Measurements from ENCODE around the gene ANKRD42. TPM values are rescaled to one million over a fixed set of nuclear protein-coding genes. Genes with fewer than 3 reads are reported as not detected.

ANKRD42 gene
- total and polyA plus RNA-seq, 2 experiments from 2014 or later = 5.3 to 5.7 TPM

DNA sequence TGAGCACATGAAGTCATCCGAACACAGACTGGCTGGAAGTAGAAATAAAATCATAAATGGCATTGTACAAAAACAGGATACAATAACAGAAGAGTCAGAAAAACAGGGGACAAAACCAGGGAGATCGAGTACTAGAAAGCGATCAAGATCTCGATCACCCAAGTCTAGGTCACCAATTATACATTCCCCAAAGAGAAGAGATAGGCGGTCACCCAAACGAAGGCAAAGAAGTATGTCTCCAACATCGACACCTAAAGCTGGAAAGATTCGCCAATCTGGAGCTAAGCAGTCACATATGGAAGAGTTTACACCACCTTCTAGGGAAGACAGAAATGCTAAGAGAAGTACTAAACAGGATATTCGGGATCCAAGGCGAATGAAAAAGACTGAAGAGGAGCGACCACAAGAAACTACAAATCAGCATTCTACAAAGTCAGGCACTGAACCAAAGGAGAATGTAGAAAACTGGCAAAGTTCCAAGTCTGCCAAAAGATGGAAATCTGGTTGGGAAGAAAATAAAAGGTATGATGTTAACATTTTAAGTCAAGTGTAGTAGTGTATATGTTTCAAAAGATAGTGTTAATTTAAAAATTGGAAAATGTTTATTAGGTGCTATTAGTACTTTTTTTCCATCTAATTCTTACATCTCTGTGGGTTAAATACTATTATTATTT is 27.2 kb upstream of the ANKRD42 start:
- Histone ChIP-seq H3K4me3 (no peak overlapping the region), H3K27me3 (ENCODE audit: insufficient read depth) (no peaks in the 10 kb centered on the region), H3F3A (replicated peaks; ENCODE audit: low read depth) (no peaks in the 10 kb centered on the region), H3K4me2 (no peak overlapping the region), H2AFZ (no peak overlapping the region), H3K36me3 (ENCODE audit: insufficient read depth) (peaks cover 52% of the 10 kb centered on the region; the same call in 1 of the 2 replicates), H3K27ac (ENCODE audit: low read depth) (no peak overlapping the region), H4K20me1 (replicated peaks; ENCODE audit: insufficient read depth) (peaks cover 29% of the 10 kb centered on the region), H3K79me2 (replicated peaks; ENCODE audit: insufficient read depth) (peaks cover 100% of the 10 kb centered on the region), H3K4me1 (ENCODE audit: insufficient read depth) (no peaks in the 10 kb centered on the region), H3K9me2 (ENCODE audit: insufficient read depth) (no peaks in the 10 kb centered on the region)
- Mint-ChIP-seq H3K4me3 (no peak overlapping the region), H3K27me3 (ENCODE audit: insufficient read depth, low read depth, poor library complexity) (peaks cover 2% of the 10 kb centered on the region), H3K9me3 (no peaks in the 10 kb centered on the region), H3K36me3 (ENCODE audit: low read depth) (peaks cover 80% of the 10 kb centered on the region), H3K27ac (no peak overlapping the region; the same call in 1 of the 2 replicates), H3K4me1 (peaks cover 15% of the 10 kb centered on the region; the same call in 2 of the 3 replicates)
- no peak for DNase-seq (ENCODE audit: low spot score)
- no peak for TF ChIP-seq NANOG (IDR thresholded peaks at IDR 0.05; ENCODE audit: borderline replicate concordance)
- no peak for TF ChIP-seq ZNF114 (CRISPR knock-in tag; IDR thresholded peaks at IDR 0.05)
- TF ChIP-seq EZH2phosphoT487 (IDR thresholded peaks at IDR 0.05; ENCODE audit: unreplicated experiment) = no peak
- TF ChIP-seq POLR2AphosphoS5 (IDR thresholded peaks at IDR 0.05; ENCODE audit: low read depth) = no peak
- no peak for TF ChIP-seq STAT1 (IDR thresholded peaks at IDR 0.05; ENCODE audit: unreplicated experiment)
- TF ChIP-seq, protein P1, sequence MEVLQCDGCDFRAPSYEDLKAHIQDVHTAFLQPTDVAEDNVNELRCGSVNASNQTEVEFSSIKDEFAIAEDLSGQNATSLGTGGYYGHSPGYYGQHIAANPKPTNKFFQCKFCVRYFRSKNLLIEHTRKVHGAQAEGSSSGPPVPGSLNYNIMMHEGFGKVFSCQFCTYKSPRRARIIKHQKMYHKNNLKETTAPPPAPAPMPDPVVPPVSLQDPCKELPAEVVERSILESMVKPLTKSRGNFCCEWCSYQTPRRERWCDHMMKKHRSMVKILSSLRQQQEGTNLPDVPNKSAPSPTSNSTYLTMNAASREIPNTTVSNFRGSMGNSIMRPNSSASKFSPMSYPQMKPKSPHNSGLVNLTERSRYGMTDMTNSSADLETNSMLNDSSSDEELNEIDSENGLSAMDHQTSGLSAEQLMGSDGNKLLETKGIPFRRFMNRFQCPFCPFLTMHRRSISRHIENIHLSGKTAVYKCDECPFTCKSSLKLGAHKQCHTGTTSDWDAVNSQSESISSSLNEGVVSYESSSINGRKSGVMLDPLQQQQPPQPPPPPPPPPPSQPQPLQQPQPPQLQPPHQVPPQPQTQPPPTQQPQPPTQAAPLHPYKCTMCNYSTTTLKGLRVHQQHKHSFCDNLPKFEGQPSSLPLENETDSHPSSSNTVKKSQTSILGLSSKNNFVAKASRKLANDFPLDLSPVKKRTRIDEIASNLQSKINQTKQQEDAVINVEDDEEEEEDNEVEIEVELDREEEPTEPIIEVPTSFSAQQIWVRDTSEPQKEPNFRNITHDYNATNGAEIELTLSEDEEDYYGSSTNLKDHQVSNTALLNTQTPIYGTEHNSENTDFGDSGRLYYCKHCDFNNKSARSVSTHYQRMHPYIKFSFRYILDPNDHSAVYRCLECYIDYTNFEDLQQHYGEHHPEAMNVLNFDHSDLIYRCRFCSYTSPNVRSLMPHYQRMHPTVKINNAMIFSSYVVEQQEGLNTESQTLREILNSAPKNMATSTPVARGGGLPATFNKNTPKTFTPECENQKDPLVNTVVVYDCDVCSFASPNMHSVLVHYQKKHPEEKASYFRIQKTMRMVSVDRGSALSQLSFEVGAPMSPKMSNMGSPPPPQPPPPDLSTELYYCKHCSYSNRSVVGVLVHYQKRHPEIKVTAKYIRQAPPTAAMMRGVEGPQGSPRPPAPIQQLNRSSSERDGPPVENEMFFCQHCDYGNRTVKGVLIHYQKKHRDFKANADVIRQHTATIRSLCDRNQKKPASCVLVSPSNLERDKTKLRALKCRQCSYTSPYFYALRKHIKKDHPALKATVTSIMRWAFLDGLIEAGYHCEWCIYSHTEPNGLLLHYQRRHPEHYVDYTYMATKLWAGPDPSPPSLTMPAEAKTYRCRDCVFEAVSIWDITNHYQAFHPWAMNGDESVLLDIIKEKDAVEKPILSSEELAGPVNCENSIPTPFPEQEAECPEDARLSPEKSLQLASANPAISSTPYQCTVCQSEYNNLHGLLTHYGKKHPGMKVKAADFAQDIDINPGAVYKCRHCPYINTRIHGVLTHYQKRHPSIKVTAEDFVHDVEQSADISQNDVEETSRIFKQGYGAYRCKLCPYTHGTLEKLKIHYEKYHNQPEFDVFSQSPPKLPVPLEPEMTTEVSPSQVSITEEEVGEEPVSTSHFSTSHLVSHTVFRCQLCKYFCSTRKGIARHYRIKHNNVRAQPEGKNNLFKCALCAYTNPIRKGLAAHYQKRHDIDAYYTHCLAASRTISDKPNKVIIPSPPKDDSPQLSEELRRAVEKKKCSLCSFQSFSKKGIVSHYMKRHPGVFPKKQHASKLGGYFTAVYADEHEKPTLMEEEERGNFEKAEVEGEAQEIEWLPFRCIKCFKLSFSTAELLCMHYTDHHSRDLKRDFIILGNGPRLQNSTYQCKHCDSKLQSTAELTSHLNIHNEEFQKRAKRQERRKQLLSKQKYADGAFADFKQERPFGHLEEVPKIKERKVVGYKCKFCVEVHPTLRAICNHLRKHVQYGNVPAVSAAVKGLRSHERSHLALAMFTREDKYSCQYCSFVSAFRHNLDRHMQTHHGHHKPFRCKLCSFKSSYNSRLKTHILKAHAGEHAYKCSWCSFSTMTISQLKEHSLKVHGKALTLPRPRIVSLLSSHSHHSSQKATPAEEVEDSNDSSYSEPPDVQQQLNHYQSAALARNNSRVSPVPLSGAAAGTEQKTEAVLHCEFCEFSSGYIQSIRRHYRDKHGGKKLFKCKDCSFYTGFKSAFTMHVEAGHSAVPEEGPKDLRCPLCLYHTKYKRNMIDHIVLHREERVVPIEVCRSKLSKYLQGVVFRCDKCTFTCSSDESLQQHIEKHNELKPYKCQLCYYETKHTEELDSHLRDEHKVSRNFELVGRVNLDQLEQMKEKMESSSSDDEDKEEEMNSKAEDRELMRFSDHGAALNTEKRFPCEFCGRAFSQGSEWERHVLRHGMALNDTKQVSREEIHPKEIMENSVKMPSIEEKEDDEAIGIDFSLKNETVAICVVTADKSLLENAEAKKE (CRISPR knock-in tag; IDR thresholded peaks at IDR 0.05) = no peak
- no peak for TF ChIP-seq CREB1 (CRISPR knock-in tag; IDR thresholded peaks at IDR 0.05; ENCODE audit: low read depth)
- TF ChIP-seq, protein P2, sequence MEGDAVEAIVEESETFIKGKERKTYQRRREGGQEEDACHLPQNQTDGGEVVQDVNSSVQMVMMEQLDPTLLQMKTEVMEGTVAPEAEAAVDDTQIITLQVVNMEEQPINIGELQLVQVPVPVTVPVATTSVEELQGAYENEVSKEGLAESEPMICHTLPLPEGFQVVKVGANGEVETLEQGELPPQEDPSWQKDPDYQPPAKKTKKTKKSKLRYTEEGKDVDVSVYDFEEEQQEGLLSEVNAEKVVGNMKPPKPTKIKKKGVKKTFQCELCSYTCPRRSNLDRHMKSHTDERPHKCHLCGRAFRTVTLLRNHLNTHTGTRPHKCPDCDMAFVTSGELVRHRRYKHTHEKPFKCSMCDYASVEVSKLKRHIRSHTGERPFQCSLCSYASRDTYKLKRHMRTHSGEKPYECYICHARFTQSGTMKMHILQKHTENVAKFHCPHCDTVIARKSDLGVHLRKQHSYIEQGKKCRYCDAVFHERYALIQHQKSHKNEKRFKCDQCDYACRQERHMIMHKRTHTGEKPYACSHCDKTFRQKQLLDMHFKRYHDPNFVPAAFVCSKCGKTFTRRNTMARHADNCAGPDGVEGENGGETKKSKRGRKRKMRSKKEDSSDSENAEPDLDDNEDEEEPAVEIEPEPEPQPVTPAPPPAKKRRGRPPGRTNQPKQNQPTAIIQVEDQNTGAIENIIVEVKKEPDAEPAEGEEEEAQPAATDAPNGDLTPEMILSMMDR (conservative IDR thresholded peaks at IDR 0.05; ENCODE audit: low read depth in 2 of 2) = no peak
- no peak for TF ChIP-seq EZH2 (IDR thresholded peaks at IDR 0.05; ENCODE audit: low read depth, unreplicated experiment)
- no peak for TF ChIP-seq ZNF331 (CRISPR knock-in tag; IDR thresholded peaks at IDR 0.05; ENCODE audit: low read depth)
- TF ChIP-seq, protein P3, sequence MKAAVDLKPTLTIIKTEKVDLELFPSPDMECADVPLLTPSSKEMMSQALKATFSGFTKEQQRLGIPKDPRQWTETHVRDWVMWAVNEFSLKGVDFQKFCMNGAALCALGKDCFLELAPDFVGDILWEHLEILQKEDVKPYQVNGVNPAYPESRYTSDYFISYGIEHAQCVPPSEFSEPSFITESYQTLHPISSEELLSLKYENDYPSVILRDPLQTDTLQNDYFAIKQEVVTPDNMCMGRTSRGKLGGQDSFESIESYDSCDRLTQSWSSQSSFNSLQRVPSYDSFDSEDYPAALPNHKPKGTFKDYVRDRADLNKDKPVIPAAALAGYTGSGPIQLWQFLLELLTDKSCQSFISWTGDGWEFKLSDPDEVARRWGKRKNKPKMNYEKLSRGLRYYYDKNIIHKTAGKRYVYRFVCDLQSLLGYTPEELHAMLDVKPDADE (IDR thresholded peaks at IDR 0.05) = no peak
- TF ChIP-seq, protein P4, sequence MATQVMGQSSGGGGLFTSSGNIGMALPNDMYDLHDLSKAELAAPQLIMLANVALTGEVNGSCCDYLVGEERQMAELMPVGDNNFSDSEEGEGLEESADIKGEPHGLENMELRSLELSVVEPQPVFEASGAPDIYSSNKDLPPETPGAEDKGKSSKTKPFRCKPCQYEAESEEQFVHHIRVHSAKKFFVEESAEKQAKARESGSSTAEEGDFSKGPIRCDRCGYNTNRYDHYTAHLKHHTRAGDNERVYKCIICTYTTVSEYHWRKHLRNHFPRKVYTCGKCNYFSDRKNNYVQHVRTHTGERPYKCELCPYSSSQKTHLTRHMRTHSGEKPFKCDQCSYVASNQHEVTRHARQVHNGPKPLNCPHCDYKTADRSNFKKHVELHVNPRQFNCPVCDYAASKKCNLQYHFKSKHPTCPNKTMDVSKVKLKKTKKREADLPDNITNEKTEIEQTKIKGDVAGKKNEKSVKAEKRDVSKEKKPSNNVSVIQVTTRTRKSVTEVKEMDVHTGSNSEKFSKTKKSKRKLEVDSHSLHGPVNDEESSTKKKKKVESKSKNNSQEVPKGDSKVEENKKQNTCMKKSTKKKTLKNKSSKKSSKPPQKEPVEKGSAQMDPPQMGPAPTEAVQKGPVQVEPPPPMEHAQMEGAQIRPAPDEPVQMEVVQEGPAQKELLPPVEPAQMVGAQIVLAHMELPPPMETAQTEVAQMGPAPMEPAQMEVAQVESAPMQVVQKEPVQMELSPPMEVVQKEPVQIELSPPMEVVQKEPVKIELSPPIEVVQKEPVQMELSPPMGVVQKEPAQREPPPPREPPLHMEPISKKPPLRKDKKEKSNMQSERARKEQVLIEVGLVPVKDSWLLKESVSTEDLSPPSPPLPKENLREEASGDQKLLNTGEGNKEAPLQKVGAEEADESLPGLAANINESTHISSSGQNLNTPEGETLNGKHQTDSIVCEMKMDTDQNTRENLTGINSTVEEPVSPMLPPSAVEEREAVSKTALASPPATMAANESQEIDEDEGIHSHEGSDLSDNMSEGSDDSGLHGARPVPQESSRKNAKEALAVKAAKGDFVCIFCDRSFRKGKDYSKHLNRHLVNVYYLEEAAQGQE (IDR thresholded peaks at IDR 0.05; ENCODE audit: unreplicated experiment) = no peak
- ATAC-seq = no peak

Data from GM23338 (cell line).